Vagina (tissue), 2 donors: ENCODE data around the gene REXO4.

Experiments used
- CTCF ChIP-seq, 3 experiments: fragments of 450-650 bp in 2 of 3; fragments of 200-600 bp in 1 of 3; sonication (generic) in 1 of 3; IDR thresholded peaks; one replicate each; pipeline ENCODE4 v1.5.1; 2017 to 2019; ENCODE audit warnings: antibody characterized with exemption in 3 of 3, mild to moderate bottlenecking in 2 of 3, moderate library complexity in 2 of 3
- POLR2A ChIP-seq, 2 donors: fragments of 450-650 bp; IDR thresholded peaks; one replicate each; pipeline ENCODE4 v1.6.1; 2017; ENCODE audit warnings: antibody characterized with exemption in 2 of 2, mild to moderate bottlenecking in 2 of 2, moderate library complexity in 2 of 2
- POLR2AphosphoS5 ChIP-seq, 2 donors: sonication (generic); formaldehyde crosslinking; IDR thresholded peaks; one replicate each; pipeline ENCODE4 v1.9.0; 2017; ENCODE audit warnings: antibody characterized with exemption in 2 of 2, mild to moderate bottlenecking in 2 of 2, low read depth in 1 of 2; ENCODE audit not compliant: insufficient read depth in 1 of 2

- TF ChIP-seq CTCF (IDR thresholded peaks at IDR 0.05) (no peak), POLR2AphosphoS5 (IDR thresholded peaks at IDR 0.05; ENCODE audit: insufficient read depth in 1 of 2, low read depth in 1 of 2) (no peak), POLR2A (IDR thresholded peaks at IDR 0.05) (no peak)
Observed at GRCh38 chr9:133439337-133439736, 21.5 kb upstream of the REXO4 start.
